Body of pancreas (tissue), 4 donors: ENCODE data around the gene GMDS.

Experiments used
- CTCF ChIP-seq, 7 experiments: fragments of 450-650 bp in 4 of 7; fragments of 200-600 bp in 3 of 7; sonication (generic) in 3 of 7; IDR thresholded peaks; one replicate each; pipeline ENCODE4 v1.5.1; 2016 to 2019; ENCODE audit warnings: antibody characterized with exemption in 7 of 7
- POLR2A ChIP-seq, 3 donors: fragments of 450-650 bp; IDR thresholded peaks; one replicate each; pipeline ENCODE4 v1.6.1; 2016; ENCODE audit warnings: antibody characterized with exemption in 3 of 3, mild to moderate bottlenecking in 2 of 3

- TF ChIP-seq CTCF (IDR thresholded peaks at IDR 0.05) (no peak), POLR2A (IDR thresholded peaks at IDR 0.05) (no peak)
These were observed 40.1 kb upstream of the GMDS start for GRCh38 chr6:2285510-2285909.
